Hematopoietic multipotent progenitor cell treated with erythropoietin and hydrocortisone succinate and interleukin-3 and kit ligand, for 15 days (in vitro differentiated cells): Measurements from ENCODE around the gene SERP2.

Source experiments
- DNase-seq: peaks from one replicate; pipeline ENCODE4 v3.0.0-alpha.2; 2015; ENCODE audit warnings: low spot score

Gene SERP2

GRCh38 chr13:44412346-44412935, 38.8 kb downstream of the SERP2 start:
- no peak for DNase-seq

DNA sequence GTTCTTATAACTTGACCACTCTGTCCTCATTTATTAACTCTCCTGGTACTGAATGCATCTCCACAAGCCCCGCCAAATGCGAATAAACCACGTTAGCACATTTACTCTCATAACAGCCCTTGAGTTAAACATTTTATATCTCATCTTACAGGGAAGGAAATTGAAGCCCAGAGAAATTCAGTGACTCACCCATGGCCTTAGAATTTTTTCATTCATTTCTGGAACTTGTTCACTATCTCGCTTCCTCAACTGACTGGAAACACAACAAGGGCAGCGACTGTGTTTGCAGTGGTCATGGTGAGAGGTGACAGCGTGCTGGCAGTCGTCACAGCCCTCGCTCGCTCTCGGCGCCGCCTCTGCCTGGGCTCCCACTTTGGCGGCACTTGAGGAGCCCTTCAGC, 39.5 kb downstream of the SERP2 start:
- DNase-seq: no peak

GRCh38 chr13:44414716-44415115, 41.1 kb downstream of the SERP2 start:
- DNase-seq: no peak

DNA sequence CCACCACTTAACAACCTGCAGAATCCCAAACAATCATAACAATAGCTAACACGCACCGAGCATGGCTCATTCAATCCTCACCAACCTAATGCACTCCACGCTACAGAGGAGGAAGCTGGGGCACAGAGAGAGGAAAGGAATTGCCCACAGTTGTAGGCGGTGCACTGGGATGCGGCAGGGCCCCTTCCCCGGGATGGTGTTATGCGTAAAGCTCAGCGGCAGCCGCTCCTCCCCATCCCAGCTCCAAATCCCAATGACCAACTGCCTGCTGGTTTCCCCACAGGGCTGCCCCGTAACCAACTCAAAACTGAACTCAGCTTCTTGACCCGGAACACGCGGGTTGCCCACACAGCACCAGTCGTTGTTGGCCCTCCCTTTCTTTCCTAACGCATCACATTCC, 42.2 kb downstream of the SERP2 start:
- DNase-seq: no peak

DNA sequence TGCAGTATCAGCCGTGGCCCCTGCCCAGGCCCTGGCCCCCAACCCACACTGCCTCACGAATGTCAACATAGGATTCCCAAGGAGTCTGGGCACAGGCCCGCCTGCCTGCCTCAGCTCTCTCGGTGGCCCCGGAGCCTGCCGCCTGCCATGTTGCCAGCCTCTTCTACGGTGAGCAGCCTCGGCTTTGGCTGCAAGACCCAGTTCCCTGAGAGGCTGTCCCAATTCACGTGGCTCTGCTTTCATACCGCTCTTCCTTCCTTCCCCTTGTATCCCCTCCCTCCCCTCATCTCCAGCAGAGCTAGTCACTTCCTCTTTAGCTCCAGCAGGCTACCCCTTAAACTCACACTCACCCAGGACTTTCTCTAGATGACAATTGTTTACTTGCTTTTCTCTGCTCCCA, 42.7 kb downstream of the SERP2 start:
- DNase-seq: no peak

DNA sequence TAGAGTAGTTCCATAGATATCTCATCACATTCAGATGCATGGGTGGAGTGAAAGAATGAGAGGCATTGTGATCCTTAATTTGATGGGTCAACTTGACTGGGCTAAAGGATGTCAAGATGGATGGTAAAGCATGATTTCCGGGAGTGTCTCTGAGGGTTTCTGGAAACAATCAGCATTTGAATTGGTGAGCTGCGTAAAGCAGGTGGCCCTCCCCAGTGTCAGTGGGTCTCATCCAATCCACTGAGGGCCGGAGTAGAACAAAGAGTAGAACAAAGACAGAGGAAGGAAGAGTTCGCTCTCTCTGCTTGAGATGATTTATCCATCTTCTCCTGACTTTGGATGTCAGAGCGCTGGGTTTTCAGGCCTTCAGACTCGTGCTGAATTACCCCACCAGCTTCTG, 43.1 kb downstream of the SERP2 start:
- no peak for DNase-seq

- DNase-seq: no peak
Observed at GRCh38 chr13:44417446-44417845, 43.8 kb downstream of the SERP2 start.

GRCh38 chr13:44417876-44418275, 44.3 kb downstream of the SERP2 start:
- no peak for DNase-seq

GRCh38 chr13:44420376-44421220, 47.0 kb downstream of the SERP2 start:
- DNase-seq: no peak

- DNase-seq: no peak
Observed at GRCh38 chr13:44421853-44422525, 48.4 kb downstream of the SERP2 start.

DNA sequence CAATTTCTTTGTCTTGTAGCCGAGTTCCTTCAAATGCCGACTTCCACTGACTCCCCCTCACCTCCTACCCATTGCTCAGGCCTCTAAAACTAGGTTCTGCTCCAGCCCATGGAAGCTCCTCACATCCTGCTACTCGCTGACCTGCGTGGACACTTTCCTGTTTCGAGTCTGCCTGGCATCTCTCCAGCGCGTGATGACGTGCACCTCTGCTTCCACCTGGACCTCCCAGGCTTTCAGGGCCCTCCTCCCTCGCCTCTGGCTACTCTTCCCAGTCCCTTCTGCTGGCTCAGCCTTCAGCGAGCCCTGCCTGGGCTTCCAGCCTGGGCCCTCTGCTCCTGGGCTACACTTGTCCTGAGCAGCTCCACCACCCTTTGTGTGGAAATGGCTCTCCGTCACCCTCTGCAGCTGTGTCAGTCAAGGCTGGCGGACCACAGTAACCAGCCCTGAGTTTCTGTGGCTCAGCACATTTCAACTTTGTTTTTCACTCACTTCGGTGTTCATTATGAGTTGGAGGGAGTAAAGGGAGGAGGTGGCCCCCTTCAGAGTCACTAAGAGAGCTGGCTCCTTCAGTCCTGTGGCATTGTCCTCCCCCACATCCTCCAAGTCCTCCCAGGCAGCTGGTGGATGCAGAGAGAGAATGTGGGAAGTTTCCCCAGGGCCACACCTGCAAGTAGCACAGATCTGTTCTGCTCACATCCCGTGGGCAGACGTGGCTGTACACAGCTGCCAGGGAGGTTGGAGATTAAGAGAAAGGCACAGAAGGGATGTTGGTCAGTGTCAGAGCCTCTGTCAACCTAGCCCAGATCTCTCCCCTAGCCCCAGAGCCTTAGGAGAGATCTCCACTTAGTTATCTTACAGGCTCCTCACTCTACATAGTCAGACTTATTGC, 49.4 kb downstream of the SERP2 start:
- DNase-seq: no peak

DNA sequence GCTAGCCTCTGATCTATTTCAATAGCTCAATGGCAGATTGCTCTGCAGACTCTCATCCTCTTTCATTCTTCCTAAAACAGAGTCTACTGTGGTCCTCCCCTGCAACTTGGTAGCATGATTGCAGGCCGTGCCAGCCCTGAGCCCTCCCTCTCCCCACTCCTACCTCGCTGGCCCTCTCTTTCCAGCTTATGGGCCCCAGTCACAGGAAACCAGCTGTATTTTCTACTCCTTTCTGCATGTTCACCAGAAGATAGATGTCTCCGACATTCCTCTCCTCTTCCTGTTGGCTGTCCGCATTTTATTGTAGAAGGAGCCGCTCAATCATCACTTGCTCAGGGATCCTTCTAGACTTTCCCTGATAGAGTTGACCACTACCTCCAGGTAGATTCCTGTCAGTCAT, 50.2 kb downstream of the SERP2 start:
- no peak for DNase-seq

DNA sequence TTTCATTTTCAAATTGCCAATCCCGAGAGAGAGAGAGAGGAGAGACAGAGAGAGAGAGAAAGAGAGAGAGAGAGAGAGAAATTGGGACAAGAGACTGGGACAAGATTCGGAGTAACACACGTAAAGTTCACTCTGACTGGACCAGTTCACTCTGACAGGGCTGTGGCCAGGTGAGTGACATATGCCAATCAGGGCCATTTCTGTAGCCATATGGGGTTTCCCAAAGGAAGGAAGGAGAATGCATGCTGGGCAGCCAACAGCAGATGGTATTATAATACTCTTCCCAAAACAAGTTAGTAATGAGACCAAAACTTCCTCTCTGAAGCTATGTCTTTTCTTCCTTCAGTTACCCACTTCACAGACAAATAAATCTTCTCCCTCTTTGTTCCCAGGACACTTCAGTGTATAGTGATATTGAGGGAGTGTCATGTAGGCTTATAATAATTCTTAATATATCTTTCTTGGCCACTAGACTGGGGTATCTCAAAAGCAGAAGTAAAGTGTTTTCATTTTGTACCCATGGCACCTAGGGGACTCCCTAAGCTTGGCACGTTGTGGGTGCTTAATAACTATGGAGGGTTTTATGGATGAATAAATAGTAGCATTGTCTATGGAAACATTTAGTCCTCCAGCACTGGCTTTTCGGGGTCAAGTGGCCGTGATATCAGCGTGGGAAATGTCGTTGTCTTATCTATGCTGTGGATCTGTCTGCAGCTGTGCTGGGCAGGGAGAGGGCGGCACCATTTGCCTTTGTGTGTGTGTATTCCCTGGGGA, 51.6 kb downstream of the SERP2 start:
- no peak for DNase-seq

GRCh38 chr13:44425815-44426078, 52.1 kb downstream of the SERP2 start:
- no peak for DNase-seq

DNA sequence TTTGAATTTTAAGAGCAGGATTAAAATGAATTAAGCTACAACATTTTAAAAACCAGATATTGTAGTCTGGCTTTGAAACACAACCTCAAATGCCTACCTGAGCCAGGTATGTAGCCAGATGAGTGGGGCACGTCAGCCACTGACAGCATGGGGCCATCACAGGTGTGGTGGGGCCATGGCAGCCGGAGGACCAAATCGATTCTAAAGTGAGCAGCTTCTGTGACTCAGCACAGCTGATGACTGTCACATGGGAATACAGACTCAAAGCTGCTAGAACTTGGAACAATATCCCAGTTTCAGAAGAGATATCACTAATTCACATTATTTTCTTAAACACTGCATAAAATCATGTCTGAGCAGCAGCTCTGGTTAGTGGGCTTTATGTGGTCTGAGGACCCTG, 52.8 kb downstream of the SERP2 start:
- DNase-seq: no peak

DNA sequence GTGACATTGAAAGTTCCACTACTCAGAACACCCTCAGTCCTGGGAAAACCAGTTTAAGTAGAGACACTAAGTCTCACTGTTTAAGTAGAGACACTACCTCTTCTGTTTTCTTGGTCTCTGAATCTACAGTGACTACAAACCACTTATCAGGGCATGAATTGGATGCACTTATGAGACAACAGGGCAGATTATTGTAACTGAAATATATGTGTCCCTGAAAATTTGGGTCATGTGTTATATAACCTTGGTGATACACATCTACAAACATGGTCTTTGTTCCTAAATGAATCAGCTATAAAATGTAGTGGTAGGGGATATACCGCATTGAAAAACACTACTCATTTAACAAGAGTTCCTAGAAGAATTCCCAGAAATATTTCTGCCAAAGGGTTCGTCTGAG, 55.7 kb downstream of the SERP2 start:
- DNase-seq: no peak

DNA sequence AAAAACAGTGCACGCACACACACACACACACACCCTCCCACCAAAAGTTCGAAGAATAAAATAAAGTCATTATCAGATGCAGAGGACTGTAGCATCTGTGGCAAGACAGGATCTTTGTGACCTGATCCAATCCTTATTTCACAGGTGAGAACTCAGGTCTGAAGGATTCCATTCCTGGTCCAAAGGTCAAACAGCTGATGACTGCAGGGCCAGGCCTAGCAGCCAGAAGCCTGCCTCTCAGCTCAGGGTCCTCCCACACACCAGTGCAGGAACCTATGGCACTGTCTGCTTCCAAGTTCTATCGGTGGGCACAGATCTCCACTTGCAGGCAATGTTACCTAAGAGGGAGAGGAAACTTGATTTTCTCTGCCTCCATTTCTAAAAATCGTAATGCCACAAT, 57.5 kb downstream of the SERP2 start:
- no peak for DNase-seq

DNA sequence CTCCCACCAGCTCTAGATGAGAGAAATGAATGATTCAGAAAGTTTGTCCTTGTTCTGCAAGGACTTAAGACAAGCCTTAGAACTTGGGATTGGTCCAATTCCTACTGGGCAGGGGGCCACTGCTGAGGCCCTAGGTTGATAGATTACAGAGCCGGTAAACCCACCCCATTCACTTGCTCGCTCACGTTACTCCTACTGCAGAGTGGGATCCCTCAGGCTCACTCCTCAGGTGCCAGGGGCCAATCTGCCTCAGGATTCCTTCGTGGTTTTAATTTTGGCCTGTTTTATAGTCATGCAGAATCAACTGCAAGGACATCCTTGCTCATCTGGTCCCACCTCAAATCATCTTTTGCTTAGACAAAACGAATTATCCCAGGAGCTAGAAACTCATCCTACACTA, 59.0 kb downstream of the SERP2 start:
- DNase-seq: no peak

DNA sequence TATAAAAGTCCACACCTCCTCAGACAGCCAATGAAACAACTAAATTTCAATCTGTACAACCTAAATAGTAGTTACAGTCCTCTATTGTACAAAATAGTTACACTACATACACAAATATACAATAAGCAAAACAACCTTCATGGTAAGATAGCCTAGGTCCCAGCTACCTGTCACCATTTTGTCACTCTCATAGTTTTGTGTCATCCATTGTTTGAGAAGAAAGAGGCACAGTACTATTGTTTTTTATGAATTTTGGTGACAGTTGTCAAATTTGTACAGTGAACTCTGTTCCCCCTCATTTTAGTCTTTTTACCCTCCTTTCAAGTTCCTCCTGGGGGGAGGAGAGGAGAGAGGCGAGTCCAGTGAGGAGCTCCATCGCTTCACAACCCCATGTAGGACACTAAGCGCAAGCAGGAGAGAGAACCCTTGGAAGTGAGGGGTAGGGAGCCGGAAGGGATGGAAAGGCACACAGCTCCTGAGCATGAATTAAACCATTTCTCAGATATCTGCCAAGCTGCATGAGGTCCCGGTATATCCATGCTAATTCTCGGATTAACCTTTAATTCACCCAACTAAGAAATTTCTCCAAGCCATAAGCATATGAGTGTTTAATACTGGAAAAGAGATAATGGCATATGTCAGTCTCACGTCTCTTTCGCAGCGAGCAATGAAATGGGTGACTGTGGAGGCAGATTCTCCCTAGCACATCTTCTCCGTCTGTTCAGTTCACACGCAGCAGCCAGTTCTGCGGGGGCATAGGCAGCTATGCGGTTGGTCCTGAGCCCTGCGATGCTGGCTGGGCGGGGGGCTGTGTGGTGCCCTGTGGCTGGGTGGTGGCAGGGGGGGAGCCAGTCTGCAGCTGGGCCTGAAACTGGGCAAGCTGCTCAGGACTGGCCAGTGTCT, 60.5 kb downstream of the SERP2 start:
- DNase-seq: no peak

DNA sequence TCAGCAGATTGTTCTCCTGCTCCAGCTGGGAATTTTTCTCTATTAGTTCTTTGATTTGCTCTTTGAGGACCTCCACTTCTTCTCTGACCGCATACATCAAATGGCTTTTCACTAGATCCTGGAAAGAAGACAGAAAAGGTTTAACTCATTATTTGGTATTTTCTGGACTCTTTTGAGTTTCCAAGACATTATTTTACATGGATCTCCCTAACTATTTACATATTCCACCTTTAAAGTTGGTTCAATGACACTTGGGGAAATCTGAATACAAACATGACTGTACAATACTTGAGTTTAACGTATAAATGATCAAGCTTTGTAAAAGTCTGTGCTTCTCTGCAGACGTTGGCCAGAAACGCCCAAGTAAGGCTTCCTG, 61.1 kb downstream of the SERP2 start:
- DNase-seq: no peak
